HepG2 (cell line): ENCODE data around the gene GOLGA6L10. TPM values are rescaled to one million over a fixed set of nuclear protein-coding genes. Genes with fewer than 3 reads are reported as not detected.
"Not testable (repeated sequence)": the region's sequence is repeated elsewhere in the genome, so short reads cannot be mapped to it uniquely, and the experiment has no call there.

Experiments used
- ATAC-seq: fragments of 200-7000 bp; cut with Tn5 transposase; 3 replicates; pipeline ENCODE4 v1.9.1; 2020; ENCODE audit warnings: mild to moderate bottlenecking, moderate library complexity
- BruUV-seq: library from RNA; stranded (reverse); fragments of 400-500 nt; replicated peaks from 2 replicates; lab custom pipeline; 2021; lab: Mats Ljungman, UMichigan
- CTCF ChIA-PET: fragments of 300-600 bp; formaldehyde crosslinking; extraction: SDS; loops from one replicate; lab custom pipeline; 2021; ENCODE audit warnings: low total read pairs, inconsistent platforms, low intra/inter-chr PET ratio; lab: Yijun Ruan, JAX
- POLR2A ChIA-PET: fragments of 350-600 bp; sonication (Branson Sonifier 250); formaldehyde crosslinking; loops from one replicate; lab custom pipeline; 2020; ENCODE audit warnings: antibody characterized with exemption, inconsistent platforms; lab: Yijun Ruan, JAX
- DNase-seq: peaks from one replicate; pipeline ENCODE4 v3.0.0-alpha.2; 2015; ENCODE audit warnings: low spot score
- FAIRE-seq: peaks from 3 replicates; lab custom pipeline; 2011; peaks lifted over from hg19 to GRCh38; lab: Jason Lieb, UNC
- H2AFZ ChIP-seq: one replicate; pipeline ENCODE4 v1.6.1; 2011; ENCODE audit warnings: low read length, inconsistent platforms
- H3K27ac ChIP-seq: fragments of 300-600 bp; 3 replicates; pipeline ENCODE4 v1.8.0; 2011; ENCODE audit warnings: mixed run types, mild to moderate bottlenecking, mixed read lengths, low read length, inconsistent platforms; ENCODE audit not compliant: insufficient read depth; ENCODE audit errors: extremely low read length
- H3K27me3 ChIP-seq, 2 experiments: fragments of 200-600 bp in 1 of 2; 2 replicates in 1 of 2; 3 replicates in 1 of 2; pipeline versions ENCODE4 v1.6.0 to v1.8.0; 2011; ENCODE audit warnings: low read length in 2 of 2, mild to moderate bottlenecking in 2 of 2, moderate library complexity in 2 of 2, inconsistent platforms in 1 of 2; ENCODE audit not compliant: insufficient read depth in 2 of 2, control insufficient read depth in 1 of 2
- H3K36me3 ChIP-seq, 2 experiments: fragments of 200-600 bp in 1 of 2; replicated peaks in 1 of 2; 2 replicates in 1 of 2; 3 replicates in 1 of 2; pipeline versions ENCODE4 v1.5.1 to v1.8.0; 2011; ENCODE audit warnings: low read length in 2 of 2, inconsistent platforms in 1 of 2; ENCODE audit not compliant: insufficient read depth in 2 of 2, control insufficient read depth in 1 of 2
- H3K4me1 ChIP-seq: 2 replicates; pipeline ENCODE4 v1.5.1; 2012; ENCODE audit warnings: low read length, inconsistent platforms; ENCODE audit not compliant: insufficient read depth
- H3K4me2 ChIP-seq: 2 replicates; pipeline ENCODE4 v1.6.0; 2011; ENCODE audit warnings: low read depth, low read length, inconsistent platforms
- H3K4me3 ChIP-seq, 3 experiments: fragments of 200-600 bp in 1 of 3; sonication (generic), shearing (Covaris generic) in 1 of 3; replicated peaks in 1 of 3; 2 replicates each; pipeline ENCODE4 v1.5.1; 2011 to 2016; ENCODE audit warnings: low read length in 3 of 3, inconsistent platforms in 2 of 3, low read depth in 2 of 3, mild to moderate bottlenecking in 2 of 3, control low read depth in 1 of 3, mixed read lengths in 1 of 3; ENCODE audit not compliant: insufficient read depth in 1 of 3
- H3K79me2 ChIP-seq: one replicate; pipeline ENCODE4 v1.6.1; 2011; ENCODE audit warnings: low read length, inconsistent platforms; ENCODE audit not compliant: insufficient read depth
- H3K9ac ChIP-seq: 2 replicates; pipeline ENCODE4 v1.6.0; 2011; ENCODE audit warnings: mild to moderate bottlenecking, low read depth, low read length, inconsistent platforms; ENCODE audit not compliant: insufficient read depth
- H3K9me3 ChIP-seq: 2 replicates; pipeline ENCODE4 v1.5.1; 2012; ENCODE audit warnings: mild to moderate bottlenecking, low read length
- H4K20me1 ChIP-seq: 2 replicates; pipeline ENCODE4 v1.6.0; 2011; ENCODE audit warnings: inconsistent platforms, mild to moderate bottlenecking, low read length, moderate library complexity; ENCODE audit not compliant: insufficient read depth
- GATA4 ChIP-seq: sonication (generic); IDR thresholded peaks from 2 replicates; pipeline ENCODE4 v1.6.1; 2016; ENCODE audit warnings: antibody characterized with exemption, low read depth, borderline replicate concordance
- MED1 ChIP-seq: sonication (generic); formaldehyde crosslinking; IDR thresholded peaks from 2 replicates; pipeline ENCODE4 v1.4.0; 2020; ENCODE audit warnings: missing genetic modification reagents
- RBM22 ChIP-seq: fragments of 200-400 bp; formaldehyde crosslinking; optimal IDR thresholded peaks from 2 replicates; pipeline ENCODE3; 2017; ENCODE audit warnings: mild to moderate bottlenecking, low read length, moderate library complexity
- TRIM22 ChIP-seq: fragments of 450-650 bp; IDR thresholded peaks from 2 replicates; pipeline ENCODE4 v1.6.1; 2017
- ZNF12 ChIP-seq: sonication (generic); formaldehyde crosslinking; IDR thresholded peaks from 2 replicates; pipeline ENCODE4 v1.5.0; 2020; ENCODE audit warnings: missing genetic modification reagents
- ZNF136 ChIP-seq: sonication (generic); formaldehyde crosslinking; IDR thresholded peaks from 2 replicates; pipeline ENCODE4 v1.8.1; 2022; ENCODE audit warnings: low read depth, mild to moderate bottlenecking, moderate library complexity, missing genetic modification reagents
- ZNF570 ChIP-seq: sonication (generic); formaldehyde crosslinking; IDR thresholded peaks from 2 replicates; pipeline ENCODE4 v1.4.0; 2020; ENCODE audit warnings: mild to moderate bottlenecking, missing genetic modification reagents, borderline replicate concordance
- WGBS: methylation state at CpG from one replicate; pipeline ENCODE4 v1.1.6; 2017; ENCODE audit warnings: low lambda C conversion rate; 5-methylcytosine and 5-hydroxymethylcytosine counted together
- in situ Hi-C: cut with HindIII; loops from 2 replicates; pipeline ENCODE4 v1.10.0; 2017; ENCODE audit warnings: low pct_unique_long_range_greater_than_20kb; ENCODE audit not compliant: extremely low pct_ligation_motif_present
- intact Hi-C: fragments of 100-400 bp; cut with micrococcal nuclease; formaldehyde crosslinking; loops from one replicate; pipeline ENCODE4 v1.10.0; 2022; ENCODE audit not compliant: unreplicated experiment
- polyA plus RNA-seq, 8 experiments: library from polyadenylated mRNA; depleted of rRNA in 3 of 8; stranded (reverse) in 7 of 8; unstranded in 1 of 8; fragments of >200 nt; fragmentation: Illumina TruSeq in 4 of 8; extraction: Trizol in 4 of 8; gene quantifications; 2 replicates each; pipeline versions ENCODE4 v1.2.1 to v1.2.3, GENCODE V29; 2011 to 2016; ENCODE audit warnings: low read depth in 4 of 8, missing spikeins in 1 of 8, mixed read lengths in 1 of 8; ENCODE audit not compliant: insufficient read depth in 1 of 8
- total RNA-seq, 5 experiments: library from RNA; depleted of rRNA; stranded (reverse); fragments of >200 nt; fragmentation: Illumina TruSeq; extraction: Trizol; gene quantifications; 2 replicates each; pipeline ENCODE4 v1.2.3, GENCODE V29; 2016; ENCODE audit warnings: low read depth in 1 of 5
- TF ChIP-seq, protein P1 (sequence below): fragments of 450-650 bp; IDR thresholded peaks from 2 replicates; pipeline ENCODE4 v1.6.1; 2016

The GOLGA6L10 gene
- total and polyA plus RNA-seq, 2 of the 13 experiments (the other 11 are each of a cell fraction or from before 2014, with no cell fraction given) = 1.5 to 2.5 TPM

DNA sequence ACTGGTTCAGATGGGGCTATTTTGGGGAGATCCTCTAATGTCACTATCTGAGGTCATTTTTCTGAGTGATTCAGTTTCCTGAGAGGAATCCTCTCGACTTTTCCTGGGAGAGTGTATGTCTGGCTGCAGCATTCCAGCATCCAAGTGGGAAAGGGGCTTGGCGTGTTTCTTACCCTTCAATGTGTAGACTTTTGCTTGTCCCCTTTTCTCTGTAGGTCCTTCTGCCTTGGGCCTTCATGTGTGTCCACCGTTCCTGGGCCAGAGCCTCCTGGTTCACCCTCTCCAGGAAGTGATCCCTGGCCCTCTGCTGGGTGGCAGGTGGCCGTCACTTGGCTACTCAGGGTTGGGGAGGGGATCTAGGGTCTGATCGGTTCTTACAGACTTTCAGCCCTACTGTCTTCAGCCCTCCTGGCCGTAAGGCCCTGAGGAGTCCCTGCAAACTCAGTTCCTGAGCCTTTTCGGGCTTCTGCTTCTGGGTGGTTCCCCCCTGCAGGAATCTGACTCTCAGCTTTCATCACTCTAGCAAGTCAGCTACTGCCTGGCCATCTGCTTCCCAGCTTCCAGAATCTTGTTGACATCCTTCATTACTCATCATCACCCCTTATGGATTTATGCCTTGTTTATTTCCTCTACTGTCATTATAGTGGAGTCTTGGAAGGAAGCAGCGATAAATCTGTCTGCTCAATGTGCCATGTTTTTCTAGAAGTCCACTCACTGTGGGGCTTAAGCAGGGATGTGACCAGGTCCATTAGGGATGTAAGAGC lies 36.5 kb downstream of the GOLGA6L10 start:
- no TSS peak for BruUV-seq
- Histone ChIP-seq H4K20me1 (no peaks in the 10 kb centered on the region), H3K4me1 (no peaks in the 10 kb centered on the region), H3K79me2 (no peaks in the 10 kb centered on the region), H3K9ac (no peak overlapping the region), H3K4me2 (no peak overlapping the region), H3K27me3 (peaks cover 0 to 12% of the 10 kb centered on the region in 2 experiments; a peak in 3 of 5 replicates), H3K36me3 (no peaks in the 10 kb centered on the region), H3K4me3 (no peak overlapping the region), H3K9me3 (no peaks in the 10 kb centered on the region), H3K27ac (no peak overlapping the region), H2AFZ (no peak overlapping the region)
- POLR2A ChIA-PET = no interaction called here
- ATAC-seq (no peak), FAIRE-seq (no peak), DNase-seq (no peak)
- intact Hi-C loops = no loop called here
- in situ Hi-C loops = no loop called here
- WGBS = 20% methylated on average over 8 of the region's 8 CpGs
- TF ChIP-seq, protein P1, sequence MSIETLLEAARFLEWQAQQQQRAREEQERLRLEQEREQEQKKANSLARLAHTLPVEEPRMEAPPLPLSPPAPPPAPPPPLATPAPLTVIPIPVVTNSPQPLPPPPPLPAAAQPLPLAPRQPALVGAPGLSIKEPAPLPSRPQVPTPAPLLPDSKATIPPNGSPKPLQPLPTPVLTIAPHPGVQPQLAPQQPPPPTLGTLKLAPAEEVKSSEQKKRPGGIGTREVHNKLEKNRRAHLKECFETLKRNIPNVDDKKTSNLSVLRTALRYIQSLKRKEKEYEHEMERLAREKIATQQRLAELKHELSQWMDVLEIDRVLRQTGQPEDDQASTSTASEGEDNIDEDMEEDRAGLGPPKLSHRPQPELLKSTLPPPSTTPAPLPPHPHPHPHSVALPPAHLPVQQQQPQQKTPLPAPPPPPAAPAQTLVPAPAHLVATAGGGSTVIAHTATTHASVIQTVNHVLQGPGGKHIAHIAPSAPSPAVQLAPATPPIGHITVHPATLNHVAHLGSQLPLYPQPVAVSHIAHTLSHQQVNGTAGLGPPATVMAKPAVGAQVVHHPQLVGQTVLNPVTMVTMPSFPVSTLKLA = no peak
- no peak for TF ChIP-seq TRIM22
- TF ChIP-seq ZNF12 (CRISPR knock-in tag) = no peak
- TF ChIP-seq GATA4 = no peak
- TF ChIP-seq MED1 = no peak
- no peak for TF ChIP-seq ZNF136 (CRISPR knock-in tag)
- TF ChIP-seq RBM22 = no peak
- TF ChIP-seq ZNF570 (CRISPR knock-in tag) = no peak
- CTCF ChIA-PET = no interaction called here

- H3K9me3 ChIP-seq, H2AFZ ChIP-seq, H3K9ac ChIP-seq, in situ Hi-C loops, H3K4me1 ChIP-seq, DNase-seq, CTCF ChIA-PET, BruUV-seq, POLR2A ChIA-PET, H4K20me1 ChIP-seq, H3K36me3 ChIP-seq, H3K79me2 ChIP-seq, H3K4me3 ChIP-seq, intact Hi-C loops, H3K4me2 ChIP-seq, FAIRE-seq, ATAC-seq, H3K27ac ChIP-seq: not testable (repeated sequence)
- WGBS = 25% methylated on average over 5 of the region's 5 CpGs
- peaks cover 0 to 12% of the 10 kb centered on the region in 2 experiments; a peak in 3 of 5 replicates for H3K27me3 ChIP-seq
Measured at GRCh38 chr15:82311321-82311720, 38.0 kb downstream of the GOLGA6L10 start.
